Measurements from ENCODE around the gene OR14A16. TPM values are rescaled to one million over a fixed set of nuclear protein-coding genes. Genes with fewer than 3 reads are reported as not detected.

Gene OR14A16
- total RNA-seq, 1 donor = not detected

- DNase-seq (ENCODE audit: low read depth) = no peak
- TF ChIP-seq CTCF (IDR thresholded peaks at IDR 0.05; ENCODE audit: insufficient read depth, low read length) = no peak
- no peak overlapping the region for H3K4me3 ChIP-seq (ENCODE audit: low read depth, low read length)
Observed at GRCh38 chr1:247812637-247813036, 11.3 kb downstream of the OR14A16 start.

- TF ChIP-seq CTCF (IDR thresholded peaks at IDR 0.05; ENCODE audit: insufficient read depth, low read length) = no peak
- no peak for DNase-seq (ENCODE audit: low read depth)
Observed at GRCh38 chr1:247797518-247797917, 26.4 kb downstream of the OR14A16 start.

GRCh38 chr1:247769603-247770002 is 54.3 kb downstream of the OR14A16 start:
- no peak overlapping the region for H3K4me3 ChIP-seq (ENCODE audit: low read depth, low read length)
- no peak for TF ChIP-seq CTCF (IDR thresholded peaks at IDR 0.05; ENCODE audit: insufficient read depth, low read length)
- no peak for DNase-seq (ENCODE audit: low read depth)

More at GRCh38 chr1:247797518-247797917, 26.4 kb downstream of the OR14A16 start:
- H3K4me3 ChIP-seq (ENCODE audit: low read depth, low read length) = no peak overlapping the region

Other genes starting within 250 kb of the OR14A16 start
- gene OR2G2, start 235.8 kb downstream of the OR14A16 start, total RNA-seq (ENCODE audit: low replicate concordance) = not detected in 2 replicates
- not detected in 2 replicates for gene OR2G3, start 218.5 kb downstream of the OR14A16 start, total RNA-seq (ENCODE audit: low replicate concordance)
- gene OR13G1, start 144.4 kb downstream of the OR14A16 start, total RNA-seq (ENCODE audit: low replicate concordance) = not detected in 2 replicates
- gene OR6F1, start 107.5 kb downstream of the OR14A16 start, total RNA-seq (ENCODE audit: low replicate concordance) = not detected in 2 replicates
- gene OR14K1, start 85.5 kb downstream of the OR14A16 start, total RNA-seq (ENCODE audit: low replicate concordance) = not detected in 2 replicates
- gene OR14A2, start 76.0 kb downstream of the OR14A16 start, total RNA-seq (ENCODE audit: low replicate concordance) = not detected in 2 replicates
- gene OR1C1, start 63.6 kb downstream of the OR14A16 start, total RNA-seq (ENCODE audit: low replicate concordance) = not detected in 2 replicates
- gene OR11L1, start 17.8 kb upstream of the OR14A16 start, total RNA-seq (ENCODE audit: low replicate concordance) = not detected in 2 replicates
- 0.09 and 3.0 TPM in 2 replicates for gene TRIM58, start 33.1 kb upstream of the OR14A16 start, total RNA-seq (ENCODE audit: low replicate concordance)
- not detected in 2 replicates for gene OR2W3, start 71.5 kb upstream of the OR14A16 start, total RNA-seq (ENCODE audit: low replicate concordance)
- not detected in 2 replicates for gene OR2T8, start 96.1 kb upstream of the OR14A16 start, total RNA-seq (ENCODE audit: low replicate concordance)
- not detected in 2 replicates for gene OR2AJ1, start 100.8 kb upstream of the OR14A16 start, total RNA-seq (ENCODE audit: low replicate concordance)
- not detected in 2 replicates for gene OR2L8, start 124.7 kb upstream of the OR14A16 start, total RNA-seq (ENCODE audit: low replicate concordance)
- gene OR2AK2, start 141.1 kb upstream of the OR14A16 start, total RNA-seq (ENCODE audit: low replicate concordance) = not detected in 2 replicates
- gene OR2L5, start 189.5 kb upstream of the OR14A16 start, total RNA-seq (ENCODE audit: low replicate concordance) = under 0.01 TPM in 1 of 2 replicates, not detected in the other
- not detected in 2 replicates for gene OR2L2, start 206.0 kb upstream of the OR14A16 start, total RNA-seq (ENCODE audit: low replicate concordance)
- gene OR2L3, start 222.7 kb upstream of the OR14A16 start, total RNA-seq (ENCODE audit: low replicate concordance) = not detected in 2 replicates